Vagina (tissue), 2 donors: ENCODE results near the gene HS6ST3.

Experiments used
- POLR2A ChIP-seq, 2 donors: fragments of 450-650 bp; IDR thresholded peaks; one replicate each; pipeline ENCODE4 v1.6.1; 2017; ENCODE audit warnings: antibody characterized with exemption in 2 of 2, mild to moderate bottlenecking in 2 of 2, moderate library complexity in 2 of 2
- POLR2AphosphoS5 ChIP-seq, 2 donors: sonication (generic); formaldehyde crosslinking; IDR thresholded peaks; one replicate each; pipeline ENCODE4 v1.9.0; 2017; ENCODE audit warnings: antibody characterized with exemption in 2 of 2, mild to moderate bottlenecking in 2 of 2, low read depth in 1 of 2; ENCODE audit not compliant: insufficient read depth in 1 of 2
- TF ChIP-seq, protein P1 (sequence below), 3 experiments: fragments of 450-650 bp in 2 of 3; fragments of 200-600 bp in 1 of 3; sonication (generic) in 1 of 3; IDR thresholded peaks; one replicate each; pipeline ENCODE4 v1.5.1; 2017 to 2019; ENCODE audit warnings: antibody characterized with exemption in 3 of 3, mild to moderate bottlenecking in 2 of 3, moderate library complexity in 2 of 3

DNA sequence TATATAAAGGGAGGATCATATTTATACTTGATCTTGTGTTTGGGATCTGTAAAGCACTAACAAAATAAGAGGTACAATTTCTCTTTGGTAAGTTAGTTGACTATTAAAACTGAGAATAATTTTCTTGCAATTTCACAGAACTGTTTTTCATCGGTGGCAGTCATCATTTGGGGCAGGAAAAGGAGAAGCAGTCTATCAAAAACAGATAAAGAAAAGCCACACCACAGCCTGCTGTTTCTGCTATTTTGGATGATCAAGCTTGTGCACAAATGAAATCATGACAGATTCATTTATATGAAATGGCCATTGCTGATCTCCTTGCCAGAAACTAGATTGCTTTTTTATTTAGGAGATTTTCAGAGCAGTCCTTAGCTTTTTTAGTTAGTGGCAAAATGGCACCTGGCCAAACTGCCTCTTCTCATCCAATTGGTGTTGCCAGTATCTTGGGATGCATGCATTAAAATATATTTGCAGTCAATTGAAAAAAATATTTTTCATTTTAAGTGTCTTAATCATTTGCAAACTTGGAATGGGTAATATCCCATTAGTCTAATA is 326.0 kb downstream of the HS6ST3 start:
- TF ChIP-seq, protein P1, sequence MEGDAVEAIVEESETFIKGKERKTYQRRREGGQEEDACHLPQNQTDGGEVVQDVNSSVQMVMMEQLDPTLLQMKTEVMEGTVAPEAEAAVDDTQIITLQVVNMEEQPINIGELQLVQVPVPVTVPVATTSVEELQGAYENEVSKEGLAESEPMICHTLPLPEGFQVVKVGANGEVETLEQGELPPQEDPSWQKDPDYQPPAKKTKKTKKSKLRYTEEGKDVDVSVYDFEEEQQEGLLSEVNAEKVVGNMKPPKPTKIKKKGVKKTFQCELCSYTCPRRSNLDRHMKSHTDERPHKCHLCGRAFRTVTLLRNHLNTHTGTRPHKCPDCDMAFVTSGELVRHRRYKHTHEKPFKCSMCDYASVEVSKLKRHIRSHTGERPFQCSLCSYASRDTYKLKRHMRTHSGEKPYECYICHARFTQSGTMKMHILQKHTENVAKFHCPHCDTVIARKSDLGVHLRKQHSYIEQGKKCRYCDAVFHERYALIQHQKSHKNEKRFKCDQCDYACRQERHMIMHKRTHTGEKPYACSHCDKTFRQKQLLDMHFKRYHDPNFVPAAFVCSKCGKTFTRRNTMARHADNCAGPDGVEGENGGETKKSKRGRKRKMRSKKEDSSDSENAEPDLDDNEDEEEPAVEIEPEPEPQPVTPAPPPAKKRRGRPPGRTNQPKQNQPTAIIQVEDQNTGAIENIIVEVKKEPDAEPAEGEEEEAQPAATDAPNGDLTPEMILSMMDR (IDR thresholded peaks at IDR 0.05): no peak
- no peak for TF ChIP-seq POLR2A (IDR thresholded peaks at IDR 0.05)
- no peak for TF ChIP-seq POLR2AphosphoS5 (IDR thresholded peaks at IDR 0.05; ENCODE audit: insufficient read depth in 1 of 2, low read depth in 1 of 2)
